ENCODE data around the gene CTNNBIP1.

Gene CTNNBIP1

GRCh38 chr1:9874959-9875635, 35.0 kb downstream of the CTNNBIP1 start:
- peaks cover 9% of the 10 kb centered on the region for H3K4me1 ChIP-seq (ENCODE audit: insufficient read depth, low read length, severe bottlenecking)
- peak overlapping the region; percentile 60; the same call in 1 of the 2 replicates for H3K4me2 ChIP-seq (ENCODE audit: low read length)
- H3K9ac ChIP-seq (ENCODE audit: low read length): peak overlapping the region; percentile 27; the same call in 1 of the 2 replicates
- no peaks in the 10 kb centered on the region for H3K79me2 ChIP-seq (ENCODE audit: insufficient read depth, low read length)
- H3F3A ChIP-seq (ENCODE audit: insufficient read depth, low read length): no peaks in the 10 kb centered on the region
- no peak overlapping the region for H3K27ac ChIP-seq (ENCODE audit: low read depth, low read length, poor library complexity, severe bottlenecking)
- peak overlapping the region; percentile 29 for H3K4me3 ChIP-seq (ENCODE audit: low read depth, low read length, poor library complexity, severe bottlenecking)
- no peaks in the 10 kb centered on the region for H3K9me3 ChIP-seq (ENCODE audit: low read length)
- H3K27me3 ChIP-seq (ENCODE audit: insufficient read depth, low read length): no peaks in the 10 kb centered on the region
- H3K36me3 ChIP-seq (ENCODE audit: insufficient read depth, low read length): no peaks in the 10 kb centered on the region
- no peak overlapping the region for H2AFZ ChIP-seq (ENCODE audit: low read length)
- H3K9me2 ChIP-seq (ENCODE audit: low read depth, low read length): no peaks in the 10 kb centered on the region
- TF ChIP-seq CTCF (IDR thresholded peaks at IDR 0.05; ENCODE audit: low read length) (peak; percentile 94), EZH2 (IDR thresholded peaks at IDR 0.05; ENCODE audit: borderline replicate concordance, low read length) (no peak)
- no peaks in the 10 kb centered on the region for H4K20me1 ChIP-seq (ENCODE audit: insufficient read depth, low read length)

- Histone ChIP-seq H3K27me3 (ENCODE audit: insufficient read depth, low read length) (no peaks in the 10 kb centered on the region), H2AFZ (ENCODE audit: low read length) (no peak overlapping the region), H3K9me3 (ENCODE audit: low read length) (no peaks in the 10 kb centered on the region), H3K4me2 (ENCODE audit: low read length) (no peak overlapping the region), H3K36me3 (ENCODE audit: insufficient read depth, low read length) (no peaks in the 10 kb centered on the region), H3K4me3 (ENCODE audit: low read depth, low read length, poor library complexity, severe bottlenecking) (no peak overlapping the region), H3K9me2 (ENCODE audit: low read depth, low read length) (no peaks in the 10 kb centered on the region), H4K20me1 (ENCODE audit: insufficient read depth, low read length) (no peaks in the 10 kb centered on the region), H3K4me1 (ENCODE audit: insufficient read depth, low read length, severe bottlenecking) (peaks cover 9% of the 10 kb centered on the region), H3F3A (ENCODE audit: insufficient read depth, low read length) (no peaks in the 10 kb centered on the region), H3K9ac (ENCODE audit: low read length) (no peak overlapping the region), H3K27ac (ENCODE audit: low read depth, low read length, poor library complexity, severe bottlenecking) (no peak overlapping the region), H3K79me2 (ENCODE audit: insufficient read depth, low read length) (no peaks in the 10 kb centered on the region)
- no peak for TF ChIP-seq CTCF (IDR thresholded peaks at IDR 0.05; ENCODE audit: low read length)
- no peak for TF ChIP-seq EZH2 (IDR thresholded peaks at IDR 0.05; ENCODE audit: borderline replicate concordance, low read length)
Measured at GRCh38 chr1:9874412-9874811, 35.7 kb downstream of the CTNNBIP1 start.

GRCh38 chr1:9873992-9874391, 36.1 kb downstream of the CTNNBIP1 start:
- no peaks in the 10 kb centered on the region for H3K27me3 ChIP-seq (ENCODE audit: insufficient read depth, low read length)
- peaks cover 9% of the 10 kb centered on the region for H3K4me1 ChIP-seq (ENCODE audit: insufficient read depth, low read length, severe bottlenecking)
- no peaks in the 10 kb centered on the region for H3K36me3 ChIP-seq (ENCODE audit: insufficient read depth, low read length)
- H3K9ac ChIP-seq (ENCODE audit: low read length): no peak overlapping the region
- no peak overlapping the region for H3K27ac ChIP-seq (ENCODE audit: low read depth, low read length, poor library complexity, severe bottlenecking)
- H3K4me2 ChIP-seq (ENCODE audit: low read length): no peak overlapping the region
- TF ChIP-seq EZH2 (IDR thresholded peaks at IDR 0.05; ENCODE audit: borderline replicate concordance, low read length) (no peak), CTCF (IDR thresholded peaks at IDR 0.05; ENCODE audit: low read length) (no peak)
- H3K9me3 ChIP-seq (ENCODE audit: low read length): no peaks in the 10 kb centered on the region
- no peaks in the 10 kb centered on the region for H3K79me2 ChIP-seq (ENCODE audit: insufficient read depth, low read length)
- H2AFZ ChIP-seq (ENCODE audit: low read length): no peak overlapping the region
- no peaks in the 10 kb centered on the region for H3K9me2 ChIP-seq (ENCODE audit: low read depth, low read length)
- H3K4me3 ChIP-seq (ENCODE audit: low read depth, low read length, poor library complexity, severe bottlenecking): no peak overlapping the region
- H4K20me1 ChIP-seq (ENCODE audit: insufficient read depth, low read length): no peaks in the 10 kb centered on the region
- no peaks in the 10 kb centered on the region for H3F3A ChIP-seq (ENCODE audit: insufficient read depth, low read length)
